Retina (tissue), 1 donor: Measurements from ENCODE around the gene MAGED2.
"Not testable (repeated sequence)": the region's sequence is repeated elsewhere in the genome, so short reads cannot be mapped to it uniquely, and the experiment has no call there.

Experiments used
- DNase-seq: peaks from one replicate; pipeline ENCODE4 v3.0.0-alpha.2; 2016

The MAGED2 gene

DNA sequence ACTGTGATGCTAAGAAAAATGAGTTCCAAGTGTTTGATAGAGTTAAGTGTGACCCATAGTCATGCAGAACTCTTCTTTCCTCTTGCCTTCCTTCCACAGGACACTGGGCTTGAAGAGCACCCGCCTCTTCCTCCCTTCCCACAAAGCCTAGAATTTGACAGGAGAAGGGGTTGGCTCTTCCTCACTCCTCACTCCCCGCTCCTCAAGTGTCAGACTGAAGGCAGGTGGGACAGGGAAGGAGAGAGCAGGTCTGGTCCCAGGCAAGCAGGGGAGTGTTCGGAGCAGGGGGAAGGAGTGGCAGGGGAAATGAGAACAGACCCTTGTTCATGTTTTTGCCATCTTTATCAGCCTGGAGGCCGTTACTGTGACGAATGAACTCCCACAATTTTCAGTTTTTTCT, 10.7 kb downstream of the MAGED2 start:
- DNase-seq, result no peak

GRCh38 chrX:54819201-54819600, 11.7 kb downstream of the MAGED2 start:
- DNase-seq, result no peak

- no peak for DNase-seq
These were observed 13.2 kb downstream of the MAGED2 start for GRCh38 chrX:54820737-54821136.

DNA sequence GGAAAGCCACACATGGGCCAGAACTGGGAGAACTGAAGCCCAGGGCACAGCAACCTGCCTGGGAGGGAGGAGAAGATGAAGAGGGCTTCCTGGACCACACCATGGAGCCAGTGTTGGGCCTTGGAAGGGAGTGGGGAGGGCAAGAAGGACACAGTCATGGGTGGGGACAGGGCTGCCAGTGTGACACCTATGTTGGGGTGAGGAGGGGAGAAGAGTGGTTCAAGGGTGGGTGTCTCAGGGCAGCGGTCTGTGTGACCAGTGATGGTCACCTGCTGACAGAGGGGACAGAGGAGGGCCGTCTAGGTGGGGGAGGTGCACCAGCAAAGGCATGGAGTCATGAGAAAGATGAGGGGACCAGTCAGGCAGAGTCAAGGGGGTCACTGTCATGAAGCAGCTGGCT, 13.8 kb downstream of the MAGED2 start:
- DNase-seq, result no peak

DNA sequence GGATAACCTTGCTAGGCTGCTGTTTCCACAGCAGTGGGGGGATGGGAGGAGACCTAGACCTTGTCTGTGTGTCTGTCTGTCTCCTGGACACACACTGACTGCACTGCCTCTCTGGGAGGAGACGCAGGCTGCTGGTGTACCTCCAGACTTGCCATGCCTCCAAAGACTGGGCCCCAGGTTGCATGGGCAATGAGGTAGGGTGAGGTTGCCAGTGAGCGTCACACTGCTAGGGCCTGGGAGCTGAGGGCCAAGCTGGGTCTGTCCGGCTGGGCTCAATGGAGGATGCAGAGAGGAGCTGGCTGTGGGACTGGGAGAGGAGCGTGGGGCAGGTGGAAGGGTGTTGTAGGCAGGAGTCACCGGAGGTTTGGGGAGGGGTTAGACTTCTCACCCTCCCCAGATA, 16.6 kb downstream of the MAGED2 start:
- DNase-seq, result no peak

GRCh38 chrX:54824722-54825121, 17.2 kb downstream of the MAGED2 start:
- no peak for DNase-seq

DNA sequence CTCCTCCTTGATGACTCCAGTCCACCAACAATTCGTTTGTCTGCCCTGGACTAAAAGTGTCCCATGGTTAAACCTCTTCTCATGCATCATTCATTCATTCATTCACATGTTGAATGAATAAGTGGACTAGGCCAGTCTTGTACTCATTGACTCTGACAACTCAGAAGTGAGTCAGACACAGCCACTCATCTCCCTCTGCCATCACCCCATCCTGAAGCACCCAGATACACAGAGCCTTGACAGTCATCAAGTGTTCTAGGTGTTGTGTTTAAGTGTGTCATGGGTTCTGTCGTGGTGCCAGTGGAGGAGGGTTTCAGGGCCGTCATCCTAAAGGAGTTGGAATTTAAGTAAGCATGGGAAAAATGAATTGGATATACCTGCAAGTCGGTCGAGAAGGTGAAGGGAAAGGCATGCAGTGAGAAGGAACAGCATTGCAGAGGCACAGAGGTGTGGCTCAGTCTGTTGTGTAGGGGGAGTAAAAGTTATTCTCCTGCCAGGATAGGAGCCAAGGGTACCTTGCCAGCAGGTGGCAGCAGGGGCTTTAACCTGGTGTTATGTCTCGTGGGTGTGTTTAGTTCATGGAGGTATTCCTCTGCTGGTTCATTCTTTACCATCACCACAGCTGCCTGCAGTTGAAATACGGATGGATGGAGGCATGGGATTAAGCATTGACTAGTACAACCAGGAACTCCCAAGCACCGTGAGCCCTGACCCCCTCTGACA, 18.3 kb downstream of the MAGED2 start:
- no peak for DNase-seq

DNA sequence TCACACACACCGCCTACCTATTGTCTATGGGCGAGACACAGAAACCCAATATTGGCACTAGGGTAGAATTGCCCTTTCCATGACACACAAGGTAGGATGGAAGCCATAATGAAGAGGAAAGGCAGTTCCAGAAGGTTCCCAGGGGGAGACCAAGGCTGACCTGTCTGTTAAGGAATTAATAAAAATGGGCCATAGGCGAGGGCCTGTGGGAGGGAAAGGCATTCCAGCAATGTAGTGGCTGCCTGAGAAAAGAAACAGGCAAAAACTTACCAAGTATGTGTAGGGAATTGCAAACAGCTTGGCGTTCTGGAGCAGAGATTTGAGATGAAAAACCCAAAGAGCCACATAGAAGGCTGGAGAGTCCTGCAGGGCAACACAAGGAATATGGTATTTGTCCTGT, 19.1 kb downstream of the MAGED2 start:
- no peak for DNase-seq

- DNase-seq, result no peak
These were observed 31.0 kb downstream of the MAGED2 start for GRCh38 chrX:54838583-54838982.

DNA sequence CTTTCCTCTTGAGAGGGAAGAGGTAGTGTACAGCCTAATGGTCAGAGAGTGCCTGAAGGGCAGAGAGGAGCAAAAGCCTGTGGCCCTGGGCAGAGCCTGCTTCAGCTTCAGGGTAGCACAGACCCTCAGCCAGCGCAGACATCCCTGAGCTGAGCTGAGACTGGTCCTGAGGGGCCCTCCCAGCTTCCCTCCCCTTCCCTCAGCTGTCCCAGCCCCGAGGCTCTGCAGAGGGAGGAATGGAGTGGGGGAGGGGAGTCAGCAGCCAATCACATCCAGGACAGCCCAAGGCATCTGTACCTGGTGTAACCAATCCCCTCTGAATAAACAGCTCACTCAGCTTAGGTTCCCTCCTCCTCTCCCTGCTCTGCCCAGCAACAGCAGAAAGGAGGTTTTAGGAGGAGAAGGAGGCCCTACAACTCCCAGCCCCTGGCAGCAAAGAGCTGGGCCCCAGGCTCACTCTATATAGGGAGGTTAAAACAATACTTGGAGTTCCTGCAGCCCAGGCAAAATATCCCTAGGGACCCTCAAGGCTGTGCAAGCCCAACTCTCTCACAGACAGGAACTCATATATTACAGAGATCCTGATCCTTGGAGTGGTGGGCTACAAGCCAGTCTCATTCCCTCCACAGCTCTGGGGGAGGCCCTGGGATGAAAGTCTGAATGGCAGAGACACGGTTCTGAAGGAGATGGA, 33.8 kb downstream of the MAGED2 start:
- DNase-seq, result peak; percentile 30

DNA sequence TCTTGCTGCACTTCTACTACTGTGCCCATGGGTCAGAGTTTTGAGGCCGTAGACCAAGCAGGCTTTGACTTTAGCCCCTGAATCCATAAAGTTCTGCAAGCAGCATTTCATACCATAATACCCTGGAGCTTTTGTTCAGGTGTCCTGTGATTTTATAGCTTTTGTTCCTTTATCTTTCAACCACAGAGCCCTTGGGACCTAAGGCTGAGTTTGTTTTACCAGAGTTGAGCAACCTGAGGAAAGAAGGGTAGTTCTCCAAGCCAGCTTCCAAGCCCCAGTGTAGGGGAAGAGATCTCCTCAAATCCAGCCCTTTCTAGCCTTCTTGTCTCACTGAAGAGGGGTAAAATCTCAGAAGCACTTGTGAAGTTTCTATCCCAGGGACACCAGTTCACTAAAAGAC, 35.1 kb downstream of the MAGED2 start:
- DNase-seq, result no peak

DNA sequence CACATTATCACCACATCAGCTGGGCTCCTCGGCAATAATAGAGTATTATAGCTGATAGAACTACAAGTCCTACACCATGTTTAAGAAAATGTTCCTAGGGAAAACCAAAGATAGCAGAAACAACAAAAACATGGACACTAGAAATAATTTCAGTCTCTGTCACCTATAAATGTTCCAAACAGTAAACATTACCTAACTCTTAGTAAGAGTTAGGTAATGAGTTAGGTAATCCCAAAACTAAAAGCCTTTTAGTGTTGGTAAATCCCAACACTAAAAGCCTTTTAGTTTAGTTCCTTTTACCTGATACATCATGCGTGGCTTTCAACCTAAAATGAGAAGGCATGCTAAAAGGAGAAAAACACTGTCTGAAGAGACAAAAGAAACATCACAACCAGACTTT, 35.5 kb downstream of the MAGED2 start:
- no peak for DNase-seq

DNA sequence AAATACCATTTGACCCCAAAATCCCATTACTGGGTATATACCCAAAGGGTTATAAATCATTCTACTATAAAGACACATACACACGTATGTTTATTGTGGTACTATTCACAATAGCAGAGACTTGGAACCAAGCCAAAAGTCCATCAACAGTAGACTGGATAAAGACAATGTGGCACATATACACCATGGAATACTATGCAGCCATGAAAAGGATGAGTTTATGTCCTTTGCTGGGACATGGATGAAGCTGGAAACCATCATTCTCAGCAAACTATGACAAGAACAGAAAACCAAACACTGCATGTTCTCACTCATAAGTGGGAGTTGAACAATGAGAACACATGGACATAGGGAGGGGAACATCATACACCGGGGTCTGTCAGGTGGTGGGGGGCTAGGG, 40.2 kb downstream of the MAGED2 start:
- DNase-seq, result not testable (repeated sequence)

DNA sequence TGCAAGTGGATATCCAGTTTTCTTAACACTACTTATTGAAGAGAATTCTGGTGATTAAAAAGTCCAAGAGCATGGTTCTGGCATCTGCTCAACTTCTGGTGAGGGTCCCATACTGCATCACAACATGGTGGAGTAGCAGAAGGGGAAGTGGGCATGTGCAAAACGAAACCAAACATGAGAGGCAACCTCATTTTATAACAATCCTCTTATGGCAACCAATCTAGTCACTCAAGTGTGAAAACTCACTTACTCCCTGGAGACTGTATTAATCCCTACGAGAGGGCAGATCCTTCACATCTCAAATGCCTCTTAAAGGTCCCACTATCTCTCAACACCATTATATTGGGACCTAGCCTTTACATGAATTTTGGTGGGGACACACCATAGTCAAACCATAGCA, 57.7 kb downstream of the MAGED2 start:
- no peak for DNase-seq
